GM18508 (cell line): ENCODE results near the gene EIF1AD.
"Not testable (repeated sequence)": the region's sequence is repeated elsewhere in the genome, so short reads cannot be mapped to it uniquely, and the experiment has no call there.

Source experiments
- ATAC-seq: cut with Tn5 transposase; IDR thresholded peaks from one replicate; pipeline ENCODE4 v1.9.1; 2021; ENCODE audit warnings: moderate number of reproducible peaks; ENCODE audit not compliant: insufficient read depth, unreplicated experiment

The EIF1AD gene, protein sequence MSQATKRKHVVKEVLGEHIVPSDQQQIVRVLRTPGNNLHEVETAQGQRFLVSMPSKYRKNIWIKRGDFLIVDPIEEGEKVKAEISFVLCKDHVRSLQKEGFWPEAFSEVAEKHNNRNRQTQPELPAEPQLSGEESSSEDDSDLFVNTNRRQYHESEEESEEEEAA

DNA sequence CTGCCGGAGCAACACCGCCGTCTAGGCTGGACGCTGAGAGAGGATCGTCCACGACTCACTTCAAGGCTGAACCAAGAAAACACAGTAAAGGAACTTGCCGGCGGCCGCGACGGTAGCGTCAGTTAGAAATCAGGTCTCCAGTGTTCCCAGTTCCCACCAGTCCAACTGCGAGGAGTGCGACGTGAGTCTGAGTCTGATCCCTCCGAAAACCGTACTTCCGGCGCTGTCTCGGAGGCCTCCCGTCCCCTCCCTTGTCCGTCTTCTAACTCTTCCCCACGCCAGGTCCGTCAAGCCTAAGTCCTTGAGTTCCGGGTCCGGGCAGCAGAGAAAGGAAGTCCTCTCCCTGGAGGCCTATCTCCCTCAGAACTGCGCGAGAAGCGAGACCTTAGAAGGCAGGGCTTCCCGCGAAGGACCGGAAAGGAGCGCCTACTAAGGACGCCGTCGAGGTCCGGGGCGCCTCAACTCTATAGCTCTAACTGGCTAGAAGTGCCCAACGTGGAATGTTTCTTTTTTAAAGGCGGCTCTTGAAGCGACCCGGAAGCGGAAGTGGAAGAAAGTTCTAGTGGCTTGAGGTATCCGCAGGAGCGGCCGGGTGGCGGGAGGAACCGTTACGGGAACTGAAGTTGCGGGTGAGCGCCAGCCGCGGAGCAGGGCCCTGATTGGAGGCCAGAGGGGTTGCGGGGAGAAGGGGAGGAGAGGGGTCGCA lies at the start of gene EIF1AD, which contains the start of gene BANF1:
TSS of gene EIF1AD (minus strand) at position 216 of the 706 bp plus-strand sequence. CDS start 1,768 bp downstream, outside the sequence.
TSS of gene BANF1 (plus strand) at position 562 of the 706 bp plus-strand sequence. CDS start 748 bp downstream, outside the sequence.
- ATAC-seq: no peak

DNA sequence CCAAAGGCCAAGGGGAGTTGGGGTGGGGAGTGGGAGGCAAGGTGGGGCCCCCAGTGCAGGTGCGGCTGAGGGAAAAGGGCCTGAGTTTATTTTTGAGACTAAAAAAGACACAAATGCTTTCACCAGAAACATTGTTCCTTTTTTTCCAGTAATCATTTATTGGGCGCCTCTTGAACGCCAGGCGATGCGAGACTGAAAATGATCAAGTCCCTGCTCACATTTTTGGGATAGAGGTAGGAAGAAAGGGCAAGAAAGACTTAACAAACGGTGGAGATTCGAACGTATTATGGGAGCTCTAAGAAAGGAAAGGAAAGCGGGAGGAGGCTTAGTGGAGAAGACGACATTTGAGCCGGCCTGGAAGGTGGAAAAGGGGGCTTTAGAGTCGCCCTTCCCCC lies 49.4 kb upstream of the EIF1AD start:
- ATAC-seq: no peak

DNA sequence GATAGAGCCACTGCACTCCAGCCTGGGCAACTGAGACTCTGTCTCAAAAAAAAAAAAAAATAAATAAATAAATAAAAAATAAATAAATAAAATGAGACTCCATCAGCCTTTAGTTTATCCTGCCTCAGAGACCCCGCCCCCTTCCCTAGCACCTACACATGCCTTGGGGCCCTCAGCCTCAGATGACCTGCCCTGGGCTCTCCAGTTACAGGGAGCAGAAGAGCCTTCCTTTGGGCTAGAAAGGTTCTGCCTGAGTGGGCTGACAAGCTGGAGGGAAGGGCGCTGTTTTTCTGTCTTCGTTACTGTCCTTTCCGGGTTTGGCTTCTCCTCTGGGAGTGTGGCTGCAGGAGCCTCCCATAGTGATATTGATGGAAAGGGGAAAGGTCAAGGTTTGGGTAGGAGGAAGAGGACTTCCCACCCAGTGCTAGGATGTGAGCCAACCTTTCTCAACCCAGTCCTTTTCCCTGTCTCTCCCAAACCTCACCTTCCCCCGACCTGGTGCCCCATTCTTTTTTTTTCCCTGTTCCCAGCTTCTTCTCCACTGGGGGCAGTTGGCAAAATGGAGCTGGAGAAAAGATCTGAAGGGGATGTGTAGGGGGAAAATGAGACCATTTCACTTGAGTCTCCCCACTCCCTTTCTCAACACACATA lies 48.7 kb upstream of the EIF1AD start:
- no peak for ATAC-seq

DNA sequence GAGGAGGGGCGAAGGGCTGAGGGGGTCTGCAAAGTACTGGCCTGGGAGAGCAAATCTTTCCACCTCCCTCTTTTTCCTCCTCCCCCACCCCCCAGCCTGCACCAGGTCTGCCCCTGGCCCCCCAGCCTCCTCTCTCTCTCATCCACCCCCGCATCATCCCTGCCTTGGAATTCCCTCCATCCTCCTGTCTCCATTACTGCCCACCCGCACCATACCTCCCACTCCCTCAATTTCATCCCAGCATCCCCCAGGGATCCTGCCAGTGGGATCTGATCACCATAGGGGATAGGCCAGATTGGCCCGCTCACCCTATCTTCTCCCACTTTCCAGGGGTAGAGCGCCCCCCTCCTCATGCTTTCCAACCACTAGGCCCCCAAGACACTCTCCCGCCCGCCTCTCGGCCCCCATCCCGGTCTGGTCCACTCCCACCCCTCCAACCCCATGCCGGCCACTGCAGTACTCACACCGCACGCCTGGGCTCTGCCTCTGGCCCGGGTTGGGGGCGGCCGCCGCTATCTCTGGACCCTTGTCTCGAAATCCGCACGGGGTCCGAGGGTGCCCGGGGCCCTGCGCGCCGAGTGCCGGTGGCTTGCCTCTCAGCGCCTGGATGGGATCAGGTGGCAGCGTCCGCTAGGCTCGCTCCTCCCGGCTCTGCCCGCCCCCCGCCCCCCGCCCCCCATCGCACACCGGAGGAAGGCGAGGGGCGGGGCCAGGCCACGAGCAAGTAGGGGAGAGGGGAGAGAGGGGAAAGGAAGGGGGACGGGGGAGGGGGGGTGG lies 46.8 kb upstream of the EIF1AD start, which contains the start of gene GAL3ST3:
TSS of gene GAL3ST3 (minus strand) at position 615 of the 777 bp plus-strand sequence. CDS start 3,746 bp downstream, outside the sequence.
- no peak for ATAC-seq

DNA sequence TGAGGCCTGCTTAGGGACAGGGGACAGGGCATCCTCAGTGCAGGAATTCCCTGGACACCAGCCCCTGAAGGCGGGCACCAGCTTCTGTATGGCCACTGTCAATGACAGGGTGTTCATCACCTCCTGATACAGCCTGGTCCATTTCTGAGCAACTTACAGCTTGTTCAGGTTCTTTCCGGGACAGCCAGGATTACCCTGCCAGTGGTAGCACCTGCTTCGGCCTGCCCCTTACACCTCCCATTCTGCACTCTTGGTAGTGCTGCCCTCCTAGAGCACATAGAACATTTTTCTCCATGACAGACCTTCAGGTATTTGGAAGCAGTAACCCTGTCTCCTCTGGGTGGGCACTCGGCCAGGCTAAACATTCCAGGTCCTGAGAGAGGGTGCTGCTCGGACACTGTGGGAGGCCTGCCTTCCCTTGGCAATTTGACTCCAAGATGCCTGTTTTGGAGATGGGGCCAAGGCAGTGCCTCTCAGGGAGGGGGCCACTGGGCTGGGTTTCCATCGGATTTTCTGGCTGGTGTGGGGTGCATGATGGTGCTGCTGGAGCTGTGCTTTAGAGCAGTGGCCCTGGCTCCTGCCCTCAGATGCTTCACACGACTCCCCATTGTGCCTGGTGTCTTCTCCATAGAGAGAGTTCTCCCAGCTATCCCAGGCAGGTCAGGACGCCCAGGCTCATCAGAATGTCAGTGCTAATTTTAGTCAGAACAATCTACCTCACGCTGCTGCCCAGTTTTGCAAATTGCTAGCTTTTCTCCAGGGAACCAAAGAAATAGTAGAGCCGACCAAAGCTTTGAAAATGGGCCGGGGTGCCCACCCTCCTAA lies 45.8 kb upstream of the EIF1AD start:
- ATAC-seq: no peak

DNA sequence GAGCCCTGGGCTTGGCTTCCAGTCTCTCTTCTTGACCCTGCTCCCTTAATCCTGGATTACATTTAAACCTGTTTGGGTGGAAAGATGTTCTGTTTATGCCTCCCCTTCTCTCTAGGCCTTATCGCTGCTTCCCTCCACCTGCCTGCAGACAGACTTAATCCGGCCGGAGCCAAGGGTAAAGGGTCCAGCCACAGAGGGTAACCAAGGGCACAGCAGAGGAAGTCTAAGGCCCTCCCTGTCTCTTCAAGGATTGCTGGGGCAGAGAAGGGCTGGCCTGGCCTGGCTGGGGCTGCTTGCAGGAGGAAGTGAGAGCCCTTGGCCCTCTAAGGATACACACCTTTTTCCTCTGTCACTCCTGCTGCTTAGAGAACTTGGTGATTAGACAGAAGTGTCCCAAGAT lies 44.9 kb upstream of the EIF1AD start:
- ATAC-seq: no peak

DNA sequence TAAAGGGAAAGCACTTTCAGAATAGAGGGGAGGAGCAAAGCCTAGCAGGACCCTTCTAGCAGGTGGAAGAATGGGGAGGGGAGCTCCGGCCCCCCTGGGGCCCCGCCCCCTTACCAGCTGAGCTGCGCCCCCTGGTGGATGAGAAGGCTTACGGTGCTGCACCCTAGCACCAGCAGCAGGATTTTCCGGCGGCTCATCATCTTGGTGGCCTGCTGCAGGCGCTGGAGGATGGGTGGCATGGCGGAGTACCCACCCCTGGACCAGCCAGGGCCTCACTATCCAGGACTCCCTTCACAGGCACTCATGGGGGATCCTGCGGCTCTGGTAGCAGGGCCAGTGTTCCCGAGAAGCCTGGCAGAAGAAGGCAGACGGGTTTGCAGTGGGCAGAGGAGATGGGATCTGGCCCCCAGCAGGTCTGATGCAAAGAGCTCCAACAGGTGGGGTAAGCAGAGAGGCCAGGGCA lies 43.3 kb upstream of the EIF1AD start:
- no peak for ATAC-seq

DNA sequence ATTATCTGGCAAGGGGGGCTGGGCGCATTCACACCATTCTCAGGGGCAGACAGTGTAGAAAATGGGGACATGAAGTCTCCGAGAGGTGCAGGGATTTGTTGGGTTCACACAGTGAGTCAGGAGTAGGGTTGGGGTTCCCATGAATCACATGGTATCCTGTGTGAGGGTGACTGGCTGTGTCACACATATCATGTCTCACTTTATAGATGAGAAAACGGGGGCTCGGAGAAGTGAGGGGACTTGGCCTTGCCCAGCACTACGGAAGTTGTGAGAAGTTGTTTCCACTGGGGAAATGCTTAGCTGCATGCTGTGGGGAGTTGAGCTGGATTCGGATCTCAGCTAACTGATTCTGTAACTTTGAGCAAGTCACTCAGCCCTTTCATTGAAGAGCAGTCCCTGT lies 42.8 kb upstream of the EIF1AD start:
- ATAC-seq: no peak

DNA sequence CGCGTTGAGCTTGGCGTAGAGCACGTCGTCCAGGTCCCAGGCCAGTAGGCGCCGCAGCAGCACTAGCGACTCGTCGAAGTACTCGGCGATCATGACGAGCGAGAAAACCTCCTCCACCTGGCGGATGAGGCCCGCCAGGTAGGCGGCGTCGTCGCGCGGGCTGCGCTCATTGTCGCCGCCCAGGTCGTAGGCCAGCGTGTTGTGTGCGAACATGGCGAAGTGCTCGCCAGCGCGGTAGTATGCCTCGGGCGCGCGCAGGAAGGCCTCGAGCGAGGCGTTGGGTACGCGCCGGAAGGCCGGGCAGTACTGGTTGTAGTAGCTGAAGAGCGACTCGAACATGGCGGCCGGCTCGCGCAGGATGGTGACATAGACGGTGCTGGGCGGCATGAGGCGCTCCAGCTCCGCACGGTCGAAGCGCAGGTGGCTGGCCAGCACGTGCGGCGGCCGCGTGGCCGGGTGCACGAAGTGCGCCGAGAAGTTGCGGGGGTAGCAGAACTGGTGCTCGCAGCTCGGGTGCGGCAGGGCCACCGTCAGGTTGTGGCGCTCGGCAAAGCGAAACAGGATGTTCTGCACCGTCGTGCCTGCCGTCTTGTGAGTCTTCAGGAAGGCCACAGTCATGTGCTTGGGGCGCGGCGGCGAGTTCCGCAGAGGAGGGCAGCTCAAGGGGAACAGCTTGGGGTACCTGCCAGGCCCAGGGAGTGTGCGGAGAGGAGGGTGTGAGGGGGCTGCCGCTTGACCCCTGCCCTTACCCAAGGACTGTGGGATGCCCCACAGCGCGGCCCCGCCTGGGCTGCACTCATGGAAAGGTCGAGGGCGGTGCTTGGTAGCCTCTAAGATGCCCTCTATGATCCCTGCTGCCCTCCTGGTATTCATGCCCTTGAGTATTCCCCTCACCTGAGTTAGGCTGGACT lies 41.3 kb upstream of the EIF1AD start:
- no peak for ATAC-seq

DNA sequence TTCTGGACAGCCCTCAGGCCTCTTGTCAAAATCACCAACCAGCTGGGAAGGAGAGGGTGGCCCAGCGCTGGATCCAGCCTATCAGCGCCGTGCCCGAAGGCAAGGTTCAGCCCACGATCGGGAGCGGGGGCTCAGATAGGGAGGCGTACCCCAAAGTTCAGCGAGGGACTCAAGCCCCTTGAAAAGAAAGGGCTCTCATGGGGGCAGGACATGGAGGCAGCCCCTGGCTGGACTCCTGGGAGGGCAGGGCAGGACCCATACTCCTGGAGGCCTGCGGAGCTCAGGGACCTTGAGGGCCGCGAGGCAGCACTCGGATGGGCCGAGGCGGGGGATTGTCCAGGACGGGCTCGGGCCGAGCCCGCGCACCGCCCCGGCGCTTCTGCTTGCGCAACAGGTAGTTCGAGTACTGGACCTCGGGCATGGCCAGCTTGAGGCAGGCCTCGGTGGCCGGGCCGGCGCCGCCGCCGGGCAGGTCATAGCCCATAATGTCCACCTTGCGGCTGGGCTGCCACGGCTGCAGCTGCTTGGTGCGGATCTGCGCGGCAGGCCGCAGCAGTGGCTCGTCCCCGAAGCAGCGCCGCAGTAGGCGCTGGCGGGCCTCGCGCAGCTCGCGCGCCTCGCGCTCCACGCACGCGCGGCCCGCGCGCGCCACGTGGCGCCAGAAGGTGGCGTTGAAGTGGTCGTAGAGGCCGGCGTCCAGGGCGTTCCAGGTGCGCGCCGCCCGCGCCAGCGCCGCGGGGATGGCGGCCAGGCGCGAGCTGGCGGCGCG lies 40.5 kb upstream of the EIF1AD start:
- no peak for ATAC-seq

DNA sequence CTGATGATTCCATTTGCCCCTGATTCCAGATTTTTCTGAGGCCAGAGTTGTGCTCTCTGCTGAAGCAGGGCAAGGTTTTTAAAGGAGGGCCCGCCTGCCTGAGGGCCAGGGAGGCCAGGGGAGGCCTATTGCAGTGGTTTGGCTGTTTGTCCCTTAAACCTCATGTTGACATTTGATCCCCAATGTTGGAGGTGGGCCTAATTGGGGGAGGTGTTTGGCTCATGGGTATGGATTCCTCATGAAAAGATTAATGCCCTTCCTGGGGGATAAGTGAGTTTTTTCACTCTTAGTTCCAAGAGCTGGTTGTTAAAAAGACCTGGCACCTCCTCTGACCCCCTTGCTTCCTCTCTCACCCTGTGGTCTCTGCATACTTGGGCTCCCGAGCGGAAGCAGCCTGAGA lies 37.8 kb upstream of the EIF1AD start:
- ATAC-seq: no peak

DNA sequence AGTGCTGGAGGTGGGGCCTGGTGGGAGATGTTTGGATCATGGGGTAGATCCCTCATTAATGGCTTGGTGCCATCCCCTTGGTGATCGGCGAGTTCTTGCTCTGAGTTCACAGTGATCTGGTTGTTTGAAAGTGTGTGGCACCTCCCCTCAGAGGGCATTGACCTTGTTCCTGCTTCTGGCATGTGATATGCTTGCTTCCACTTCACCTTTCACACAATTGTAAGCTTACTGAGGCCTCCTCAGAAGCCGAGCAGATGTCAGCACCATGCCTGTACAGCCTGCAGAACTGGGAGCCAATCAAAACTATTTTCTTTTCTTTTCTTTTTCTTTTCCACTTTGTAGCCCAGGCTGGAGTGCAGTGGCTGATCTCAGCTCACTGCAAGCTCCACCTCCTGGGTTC lies 35.4 kb upstream of the EIF1AD start:
- no peak for ATAC-seq

DNA sequence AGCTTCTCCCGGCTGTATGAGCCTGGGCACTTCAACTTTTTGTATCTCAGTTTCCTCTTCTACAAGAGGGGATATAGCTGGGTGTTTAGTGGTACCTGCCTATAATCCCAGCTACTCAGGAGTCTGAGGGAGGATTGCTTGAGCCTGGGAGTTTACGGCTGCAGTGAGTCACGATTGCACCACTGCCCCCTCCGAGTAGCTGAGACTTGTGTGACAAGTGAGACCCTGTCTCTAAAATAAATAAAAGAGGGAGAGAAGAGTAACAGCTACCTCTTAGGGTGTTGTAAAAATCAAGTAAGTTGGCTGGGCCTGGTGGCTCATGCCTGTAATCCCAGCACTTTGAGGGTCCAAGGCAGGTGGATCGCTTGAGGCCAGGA lies 34.4 kb upstream of the EIF1AD start:
- no peak for ATAC-seq

DNA sequence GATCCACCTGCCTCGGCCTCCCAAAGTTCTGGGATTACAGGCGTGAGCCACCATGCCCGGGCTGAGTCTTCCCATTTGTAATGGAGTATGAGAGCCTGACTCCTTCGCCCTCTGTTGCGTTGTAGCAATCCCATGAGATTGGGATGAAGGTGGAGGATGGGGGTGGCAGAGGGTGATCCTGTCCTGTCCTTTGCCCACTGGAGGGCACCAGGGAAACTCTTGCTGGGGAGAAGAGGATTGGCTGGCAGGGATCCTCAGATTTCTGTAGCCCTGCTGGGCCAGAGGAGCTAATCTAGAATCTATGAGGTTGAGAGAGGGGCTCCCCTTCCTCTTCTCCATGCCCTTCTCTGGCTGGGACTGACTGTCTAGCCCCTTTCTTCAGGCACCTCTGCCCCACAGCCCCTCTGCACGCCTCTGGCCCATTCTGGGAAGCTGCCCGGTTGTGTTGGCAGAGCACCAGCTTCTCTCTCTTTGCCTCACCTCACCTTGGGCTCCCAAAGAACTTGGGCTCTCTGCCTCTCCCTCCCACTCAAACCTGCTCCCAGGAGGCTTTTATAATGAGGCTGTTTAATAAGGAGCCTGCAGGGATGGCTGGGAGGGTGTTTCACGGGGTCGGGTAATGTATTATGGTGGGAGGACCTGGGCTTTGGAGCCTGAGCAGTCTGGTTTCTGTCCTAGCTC lies 33.8 kb upstream of the EIF1AD start:
- no peak for ATAC-seq

DNA sequence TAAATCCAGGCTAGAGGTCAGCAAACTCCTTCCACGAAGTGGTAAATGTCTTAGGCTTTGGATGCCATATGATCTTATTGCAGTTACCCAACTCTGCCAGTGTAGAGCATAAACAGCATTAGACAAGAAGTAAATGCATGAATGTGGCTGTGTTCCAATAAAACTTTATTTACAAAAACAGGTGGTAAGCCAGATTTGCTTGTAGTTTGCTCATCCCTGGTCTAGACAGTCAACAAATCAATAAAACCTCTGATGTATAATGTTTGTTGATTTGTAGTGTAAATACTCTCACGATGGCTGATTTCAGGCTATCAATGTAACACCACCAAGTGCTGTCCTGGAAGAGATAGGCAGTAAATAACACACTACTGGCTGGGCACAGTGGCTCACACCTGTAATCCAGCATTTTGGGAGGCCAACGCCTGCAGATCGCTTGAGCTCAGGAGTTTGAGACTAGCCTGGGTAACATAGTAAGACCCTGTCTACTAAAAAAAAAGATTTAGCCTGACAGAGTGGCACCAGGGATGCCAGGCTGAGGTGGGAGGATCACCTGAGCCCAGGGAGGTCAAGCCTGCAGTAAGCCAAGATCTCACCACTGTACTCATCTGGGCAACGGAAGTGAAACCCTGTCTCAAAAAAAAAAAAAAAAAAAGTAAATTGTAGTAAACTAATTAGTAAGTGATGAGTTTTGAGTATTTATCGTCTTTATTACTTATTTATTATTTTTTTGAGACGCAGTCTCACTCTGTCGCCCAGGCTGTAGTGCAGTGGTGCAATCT lies 31.2 kb upstream of the EIF1AD start:
- no peak for ATAC-seq

DNA sequence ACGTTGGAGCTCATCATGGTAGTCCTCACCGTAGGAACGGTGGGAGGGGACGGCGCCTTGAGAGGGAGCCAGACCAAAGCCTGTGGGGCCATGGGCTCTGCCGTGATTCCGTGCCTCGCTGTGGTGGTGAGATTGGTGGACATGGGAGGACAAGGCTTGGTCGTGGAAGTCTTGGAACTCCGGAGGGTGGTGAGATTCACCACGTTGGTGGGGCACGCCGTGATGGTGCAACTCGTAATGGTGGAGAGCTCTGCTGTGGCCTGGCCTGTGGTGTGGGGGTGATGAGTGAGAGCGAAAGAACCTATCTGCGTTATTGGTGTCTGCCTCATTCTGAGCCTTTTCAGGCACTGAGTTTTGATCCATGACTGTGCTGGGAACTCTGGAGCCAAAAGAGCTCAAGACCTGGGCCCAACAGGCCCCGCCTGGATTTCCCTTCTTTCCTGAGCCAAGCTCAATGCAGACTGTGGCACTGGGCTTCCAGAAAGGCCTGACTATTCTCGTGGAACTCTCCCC lies 24.1 kb upstream of the EIF1AD start, which contains the start of gene CATSPER1:
TSS of gene CATSPER1 (minus strand) at position 463 of the 513 bp plus-strand sequence. CDS start at position 363, 100 bp downstream.
- no peak for ATAC-seq

DNA sequence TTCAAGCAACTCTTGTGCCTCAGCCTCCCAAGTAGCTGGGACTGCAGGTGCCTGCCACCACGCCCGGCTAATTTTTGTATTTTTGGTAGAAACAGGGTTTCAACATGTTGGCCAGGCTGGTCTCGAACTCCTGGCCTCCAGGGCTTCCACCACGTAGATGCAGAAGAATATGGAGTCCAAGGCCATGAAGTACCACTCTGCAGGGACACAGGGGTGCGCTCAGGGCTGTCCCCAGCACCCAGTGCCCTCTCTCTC lies 21.2 kb upstream of the EIF1AD start:
- ATAC-seq: not testable (repeated sequence)
